ENCODE measurements around the gene DNAJC18.
A peak's percentile ranks its signal among the peaks of the same experiment; 100 is the strongest.
"Not testable (repeated sequence)": the region's sequence is repeated elsewhere in the genome, so short reads cannot be mapped to it uniquely, and the experiment has no call there.

Gene DNAJC18

GRCh38 chr5:139401546-139401945, 37.8 kb downstream of the DNAJC18 start:
- DNase-seq = no peak

GRCh38 chr5:139399501-139400121, 39.7 kb downstream of the DNAJC18 start:
- DNase-seq = no peak

GRCh38 chr5:139397921-139398320, 41.4 kb downstream of the DNAJC18 start:
- DNase-seq = no peak

GRCh38 chr5:139396691-139397090, 42.6 kb downstream of the DNAJC18 start:
- no peak for DNase-seq

- no peak for DNase-seq
Measured at GRCh38 chr5:139395844-139396640, 43.3 kb downstream of the DNAJC18 start.

- DNase-seq = no peak
Measured at GRCh38 chr5:139394654-139395566, 44.4 kb downstream of the DNAJC18 start, which contains the start of gene PROB1. Gene PROB1 (minus strand): TSS chr5:139395104. CDS start chr5:139395081, 23 bp downstream.

GRCh38 chr5:139394123-139394653, 45.1 kb downstream of the DNAJC18 start:
- peak; percentile 67 for DNase-seq

GRCh38 chr5:139393497-139394122, 45.7 kb downstream of the DNAJC18 start:
- no peak for DNase-seq

GRCh38 chr5:139392678-139393496, 46.4 kb downstream of the DNAJC18 start:
- peak; percentile 83 for DNase-seq

GRCh38 chr5:139392324-139392677, 47.0 kb downstream of the DNAJC18 start:
- no peak for DNase-seq

GRCh38 chr5:139391570-139392323, 47.6 kb downstream of the DNAJC18 start:
- no peak for DNase-seq

GRCh38 chr5:139390639-139391569, 48.4 kb downstream of the DNAJC18 start:
- DNase-seq = no peak

GRCh38 chr5:139389701-139390638, 49.4 kb downstream of the DNAJC18 start, which contains the start of gene MZB1:
Gene MZB1 (minus strand): TSS chr5:139389913. CDS start chr5:139389856, 57 bp downstream.
- peak; percentile 82 for DNase-seq

GRCh38 chr5:139388198-139388821, 51.0 kb downstream of the DNAJC18 start:
- no peak for DNase-seq

GRCh38 chr5:139387611-139388197, 51.6 kb downstream of the DNAJC18 start:
- no peak for DNase-seq

- not testable (repeated sequence) for DNase-seq
Measured at GRCh38 chr5:139386956-139387355, 52.4 kb downstream of the DNAJC18 start.

- DNase-seq = no peak
Measured at GRCh38 chr5:139386050-139386438, 53.3 kb downstream of the DNAJC18 start.

Data from CD4-positive, alpha-beta T cell treated with Interleukin-21 for 1 hour (primary cell).